Measurements from ENCODE around the gene HECW1. TPM values are rescaled to one million over a fixed set of nuclear protein-coding genes. Genes with fewer than 3 reads are reported as not detected.

Gene HECW1
- polyA plus RNA-seq, 1 donor (not counting 4 experiments of a cell fraction or from before 2014, with no cell fraction given) = not detected

- peak overlapping the region; percentile 73 for H3K27ac ChIP-seq (ENCODE audit: control insufficient read depth, insufficient read depth, low read length)
- peak overlapping the region; percentile 81 for H3K9ac ChIP-seq (ENCODE audit: control insufficient read depth, extremely low read depth, insufficient read depth, low read length)
- peak overlapping the region; percentile 82 to 94 (median 86) for H3K4me3 ChIP-seq (ENCODE audit: control insufficient read depth in 2 of 3, extremely low read depth in 1 of 3, insufficient read depth in 2 of 3, low read depth in 1 of 3, low read length in 3 of 3)
- peaks cover 3% of the 10 kb centered on the region for H3K9me1 ChIP-seq (ENCODE audit: control insufficient read depth, extremely low read depth, insufficient read depth, low read length)
- no peaks in the 10 kb centered on the region for H3K9me3 ChIP-seq (ENCODE audit: control insufficient read depth, low read depth, low read length)
- peaks cover 32% of the 10 kb centered on the region for H3K4me1 ChIP-seq (ENCODE audit: control insufficient read depth, extremely low read depth, insufficient read depth, low read length)
- H2AFZ ChIP-seq (ENCODE audit: control insufficient read depth, low read length) = no peak overlapping the region
- H3K4me2 ChIP-seq (ENCODE audit: control insufficient read depth, extremely low read depth, insufficient read depth, low read depth, low read length) = peak overlapping the region; percentile 89
- peaks cover 0 to 8% of the 10 kb centered on the region in 2 experiments for H3K36me3 ChIP-seq (ENCODE audit: control insufficient read depth in 2 of 2, extremely low read depth in 1 of 2, insufficient read depth in 2 of 2, low read length in 2 of 2)
- H4K20me1 ChIP-seq (ENCODE audit: control insufficient read depth, extremely low read depth, insufficient read depth, low read length) = peaks cover 12% of the 10 kb centered on the region
- H3K79me2 ChIP-seq (ENCODE audit: control insufficient read depth, insufficient read depth, low read length) = peaks cover 84% of the 10 kb centered on the region
- peak; percentile 39 for FAIRE-seq
- DNase-seq (ENCODE audit: low read depth, low spot score) = no peak
- no peaks in the 10 kb centered on the region for H3K27me3 ChIP-seq (ENCODE audit: control insufficient read depth, extremely low read depth, insufficient read depth, low read length)
- TF ChIP-seq CTCF (optimal IDR thresholded peaks at IDR 0.05 in 1 of 3, IDR thresholded peaks at IDR 0.05 in 1 of 3, conservative IDR thresholded peaks at IDR 0.05 in 1 of 3; ENCODE audit: extremely low read depth in 1 of 3, insufficient read depth in 2 of 3, low read length in 3 of 3) (no peak), EZH2 (IDR thresholded peaks at IDR 0.05; ENCODE audit: low read length) (no peak)
- dilution Hi-C loops (cut with MboI; ENCODE audit: extremely low pct_ligation_motif_present, low sequenced_read_pairs) = no loop called here
Measured at GRCh38 chr7:43586251-43586900, 473.9 kb downstream of the HECW1 start.

DNA sequence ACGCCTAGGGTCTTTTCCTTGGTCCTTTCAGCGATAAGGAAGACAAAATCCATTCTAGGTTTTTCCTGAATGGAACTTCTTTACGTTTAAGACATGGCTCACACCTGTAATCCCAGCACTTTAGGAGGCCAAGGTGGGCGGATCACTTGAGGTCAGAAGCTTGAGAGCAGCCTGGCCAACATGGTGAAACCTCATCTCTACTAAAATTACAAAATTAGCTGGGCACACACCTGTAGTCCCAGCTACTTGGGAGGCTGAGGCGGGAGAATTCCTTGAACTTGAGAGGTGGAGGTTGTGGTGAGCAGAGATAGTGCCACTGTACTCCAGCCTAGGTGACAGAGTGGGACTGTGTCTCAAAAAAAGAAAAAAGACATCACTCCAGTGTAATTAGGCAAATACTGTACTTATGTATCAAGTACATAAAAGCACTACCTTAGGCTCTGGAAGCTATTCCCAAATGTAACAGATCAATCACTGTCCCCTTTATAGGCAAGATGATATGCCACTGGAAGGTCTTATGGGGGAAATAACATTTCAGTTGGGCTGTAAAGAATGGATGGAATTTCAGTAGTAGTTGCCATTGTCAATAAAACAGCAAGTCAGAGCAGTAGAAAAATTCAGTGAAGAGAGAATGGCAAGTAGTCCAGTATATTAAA, 476.2 kb downstream of the HECW1 start:
- no peak for FAIRE-seq
- Histone ChIP-seq H3K27me3 (ENCODE audit: control insufficient read depth, extremely low read depth, insufficient read depth, low read length) (no peaks in the 10 kb centered on the region), H4K20me1 (ENCODE audit: control insufficient read depth, extremely low read depth, insufficient read depth, low read length) (peaks cover 24% of the 10 kb centered on the region), H3K79me2 (ENCODE audit: control insufficient read depth, insufficient read depth, low read length) (peaks cover 99% of the 10 kb centered on the region), H3K27ac (ENCODE audit: control insufficient read depth, insufficient read depth, low read length) (no peak overlapping the region), H3K9me3 (ENCODE audit: control insufficient read depth, low read depth, low read length) (no peaks in the 10 kb centered on the region), H3K36me3 (ENCODE audit: control insufficient read depth in 2 of 2, extremely low read depth in 1 of 2, insufficient read depth in 2 of 2, low read length in 2 of 2) (peaks cover 0 to 8% of the 10 kb centered on the region in 2 experiments), H2AFZ (ENCODE audit: control insufficient read depth, low read length) (no peak overlapping the region), H3K9ac (ENCODE audit: control insufficient read depth, extremely low read depth, insufficient read depth, low read length) (no peak overlapping the region), H3K4me2 (ENCODE audit: control insufficient read depth, extremely low read depth, insufficient read depth, low read depth, low read length) (no peak overlapping the region), H3K4me1 (ENCODE audit: control insufficient read depth, extremely low read depth, insufficient read depth, low read length) (peaks cover 47% of the 10 kb centered on the region), H3K9me1 (ENCODE audit: control insufficient read depth, extremely low read depth, insufficient read depth, low read length) (peaks cover 3% of the 10 kb centered on the region), H3K4me3 (ENCODE audit: control insufficient read depth in 2 of 3, extremely low read depth in 1 of 3, insufficient read depth in 2 of 3, low read depth in 1 of 3, low read length in 3 of 3) (no peak overlapping the region)
- DNase-seq (ENCODE audit: low read depth, low spot score) = no peak
- no peak for TF ChIP-seq EZH2 (IDR thresholded peaks at IDR 0.05; ENCODE audit: low read length)
- no peak for TF ChIP-seq CTCF (optimal IDR thresholded peaks at IDR 0.05 in 1 of 3, IDR thresholded peaks at IDR 0.05 in 1 of 3, conservative IDR thresholded peaks at IDR 0.05 in 1 of 3; ENCODE audit: extremely low read depth in 1 of 3, insufficient read depth in 2 of 3, low read length in 3 of 3)
- dilution Hi-C loops (cut with MboI; ENCODE audit: extremely low pct_ligation_motif_present, low sequenced_read_pairs) = no loop called here

Data from keratinocyte (primary cell).